ENCODE measurements around the gene TMEM132C.

DNA sequence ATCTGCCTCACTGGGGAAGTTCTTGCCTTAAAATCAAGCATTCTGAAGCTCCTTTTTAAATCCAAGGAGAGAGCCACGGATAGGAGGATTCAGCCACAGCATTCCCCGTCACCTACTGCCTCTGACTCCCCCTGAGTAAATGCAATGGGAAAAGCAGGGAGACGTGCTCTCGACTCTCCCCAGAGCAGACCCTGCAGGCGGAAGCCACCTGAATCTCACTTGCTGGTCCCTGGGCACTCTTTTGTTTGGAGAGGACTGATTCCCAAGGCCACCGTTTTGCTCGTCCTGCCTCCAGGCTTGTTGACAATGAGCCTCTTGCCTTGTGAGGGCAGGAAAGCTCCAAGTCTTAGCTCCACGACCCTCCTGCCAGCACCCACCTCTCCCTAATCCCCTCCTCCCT lies 352.3 kb downstream of the TMEM132C start:
- TF ChIP-seq POLR2A (IDR thresholded peaks at IDR 0.05; ENCODE audit: low read depth, low read length) (no peak), SPI1 (IDR thresholded peaks at IDR 0.05; ENCODE audit: low read depth, low read length) (no peak), POLR2AphosphoS5 (IDR thresholded peaks at IDR 0.05; ENCODE audit: low read depth, low read length) (no peak), TAF1 (IDR thresholded peaks at IDR 0.05; ENCODE audit: low read depth, low read length) (no peak), PAX5 (IDR thresholded peaks at IDR 0.05; ENCODE audit: insufficient read depth, low read length, severe bottlenecking) (no peak)
